CD4-positive, alpha-beta T cell treated with Interleukin-15 for 4 hours (primary cell): ENCODE results near the gene HIRIP3.
"Not testable (repeated sequence)": the region's sequence is repeated elsewhere in the genome, so short reads cannot be mapped to it uniquely, and the experiment has no call there.

Source experiments
- DNase-seq: peaks from one replicate; pipeline ENCODE4 v3.0.0-alpha.2; 2020; ENCODE audit warnings: low spot score

HIRIP3 gene

GRCh38 chr16:30016555-30017276 lies 21.3 kb upstream of the HIRIP3 start:
- no peak for DNase-seq

- DNase-seq = not testable (repeated sequence)
Observed at GRCh38 chr16:30015450-30015849, 20.0 kb upstream of the HIRIP3 start.

- not testable (repeated sequence) for DNase-seq
Observed at GRCh38 chr16:30012598-30012997, 17.2 kb upstream of the HIRIP3 start.

GRCh38 chr16:30011714-30012504 lies 16.5 kb upstream of the HIRIP3 start:
- no peak for DNase-seq

GRCh38 chr16:30010844-30011713 lies 15.7 kb upstream of the HIRIP3 start, which contains the start of gene DOC2A:
TSS of gene DOC2A (minus strand) at chr16:30011027. CDS start at chr16:30010222, 805 bp downstream.
- peak; percentile 13 for DNase-seq

- no peak for DNase-seq
Observed at GRCh38 chr16:30009990-30010843, 14.8 kb upstream of the HIRIP3 start.

GRCh38 chr16:30009085-30009862 lies 13.9 kb upstream of the HIRIP3 start:
- no peak for DNase-seq

- no peak for DNase-seq
Observed at GRCh38 chr16:30007378-30007895, 12.0 kb upstream of the HIRIP3 start.

GRCh38 chr16:30006659-30007377 lies 11.4 kb upstream of the HIRIP3 start:
- no peak for DNase-seq

GRCh38 chr16:30006095-30006473 lies 10.7 kb upstream of the HIRIP3 start:
- no peak for DNase-seq

- DNase-seq = peak; percentile 46
Observed at GRCh38 chr16:30005341-30006094, 10.1 kb upstream of the HIRIP3 start.

GRCh38 chr16:30004811-30005242 lies 9.4 kb upstream of the HIRIP3 start:
- DNase-seq = no peak

GRCh38 chr16:30004424-30004776 lies 9.0 kb upstream of the HIRIP3 start:
- DNase-seq = no peak

- DNase-seq = no peak
Observed at GRCh38 chr16:30003670-30004423, 8.4 kb upstream of the HIRIP3 start.

GRCh38 chr16:30002614-30003346 lies 7.4 kb upstream of the HIRIP3 start:
- DNase-seq = no peak

GRCh38 chr16:30000735-30001631 lies 5.6 kb upstream of the HIRIP3 start:
- DNase-seq = no peak
